GM03348 (cell line): Measurements from ENCODE around the gene PTPRN2.
"Not testable (repeated sequence)": the region's sequence is repeated elsewhere in the genome, so short reads cannot be mapped to it uniquely, and the experiment has no call there.

Experiments
- DNase-seq: peaks from one replicate; pipeline ENCODE4 v3.0.0; 2012; ENCODE audit warnings: low spot score

PTPRN2 gene

DNA sequence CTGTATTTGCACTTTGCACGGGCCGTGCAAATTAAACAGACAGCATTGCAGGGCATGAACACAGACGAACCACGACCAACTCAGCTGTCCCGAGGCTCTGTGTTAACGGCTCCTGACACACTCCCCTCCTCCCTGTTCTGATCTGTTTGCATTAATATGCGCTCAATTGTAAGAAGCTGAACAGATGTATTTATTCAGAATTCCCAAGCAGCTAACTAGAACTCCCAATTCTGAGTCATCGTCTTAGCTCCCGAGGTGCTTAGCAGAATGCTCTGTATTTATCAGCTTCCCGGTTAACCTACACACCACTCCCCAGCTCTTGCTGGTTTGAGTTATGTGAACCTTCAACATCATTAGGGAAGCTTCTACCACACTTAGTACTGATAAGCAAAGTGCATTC lies 286.4 kb downstream of the PTPRN2 start:
- DNase-seq, result no peak

DNA sequence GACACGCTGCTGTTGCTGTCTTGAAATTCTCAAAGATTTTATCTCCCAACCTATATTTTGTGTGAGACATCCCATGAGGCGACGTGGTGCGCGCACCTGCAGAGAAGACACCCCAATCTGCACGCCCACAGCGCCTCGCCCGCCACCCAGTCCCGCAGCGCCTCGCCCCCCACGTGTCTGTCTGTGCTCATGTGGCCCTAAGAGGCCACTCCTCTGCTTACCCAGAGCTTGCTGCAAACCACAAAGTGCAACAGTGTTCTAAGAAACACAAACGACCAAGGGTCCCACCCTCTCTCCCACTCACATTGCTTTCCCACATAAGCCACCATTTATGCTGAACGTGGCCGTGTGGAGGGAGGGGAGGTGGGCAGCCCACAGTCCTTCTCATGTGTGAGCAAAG lies 287.2 kb downstream of the PTPRN2 start:
- DNase-seq, result no peak

DNA sequence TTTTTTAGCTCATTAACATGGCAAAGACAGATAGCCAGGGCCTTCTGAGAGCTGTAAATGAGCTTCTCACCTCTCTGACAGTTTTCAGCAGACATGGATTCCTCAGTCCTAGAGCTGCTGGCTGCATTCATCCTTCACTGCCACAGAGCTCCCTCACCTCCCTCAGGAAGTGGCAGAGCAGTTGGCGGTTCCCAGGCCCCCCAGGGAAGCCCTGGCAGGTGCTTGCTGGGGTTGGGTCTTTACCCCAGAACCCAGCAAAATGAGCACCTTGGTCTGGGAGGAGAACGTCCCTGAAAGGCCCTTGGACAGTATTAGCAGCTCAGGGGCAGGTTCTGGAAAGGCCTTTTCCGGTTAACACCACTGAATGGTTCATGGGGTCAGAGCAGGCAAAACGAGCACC lies 288.0 kb downstream of the PTPRN2 start:
- no peak for DNase-seq

DNA sequence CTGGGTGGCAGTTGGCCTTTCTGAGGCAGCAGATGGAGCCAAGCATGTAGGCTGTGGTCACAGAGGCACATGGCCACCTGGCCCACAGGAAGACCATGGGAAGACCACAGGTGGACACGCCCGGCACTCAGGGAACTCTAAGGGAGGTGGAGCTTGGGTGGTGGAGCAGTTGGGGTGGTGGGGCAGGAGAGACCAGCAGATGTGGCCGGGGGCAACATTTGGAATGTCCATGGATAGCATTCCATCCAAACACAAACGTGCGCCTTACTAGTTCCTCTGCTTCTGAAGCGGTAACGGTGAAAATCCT lies 290.9 kb downstream of the PTPRN2 start:
- DNase-seq, result no peak

DNA sequence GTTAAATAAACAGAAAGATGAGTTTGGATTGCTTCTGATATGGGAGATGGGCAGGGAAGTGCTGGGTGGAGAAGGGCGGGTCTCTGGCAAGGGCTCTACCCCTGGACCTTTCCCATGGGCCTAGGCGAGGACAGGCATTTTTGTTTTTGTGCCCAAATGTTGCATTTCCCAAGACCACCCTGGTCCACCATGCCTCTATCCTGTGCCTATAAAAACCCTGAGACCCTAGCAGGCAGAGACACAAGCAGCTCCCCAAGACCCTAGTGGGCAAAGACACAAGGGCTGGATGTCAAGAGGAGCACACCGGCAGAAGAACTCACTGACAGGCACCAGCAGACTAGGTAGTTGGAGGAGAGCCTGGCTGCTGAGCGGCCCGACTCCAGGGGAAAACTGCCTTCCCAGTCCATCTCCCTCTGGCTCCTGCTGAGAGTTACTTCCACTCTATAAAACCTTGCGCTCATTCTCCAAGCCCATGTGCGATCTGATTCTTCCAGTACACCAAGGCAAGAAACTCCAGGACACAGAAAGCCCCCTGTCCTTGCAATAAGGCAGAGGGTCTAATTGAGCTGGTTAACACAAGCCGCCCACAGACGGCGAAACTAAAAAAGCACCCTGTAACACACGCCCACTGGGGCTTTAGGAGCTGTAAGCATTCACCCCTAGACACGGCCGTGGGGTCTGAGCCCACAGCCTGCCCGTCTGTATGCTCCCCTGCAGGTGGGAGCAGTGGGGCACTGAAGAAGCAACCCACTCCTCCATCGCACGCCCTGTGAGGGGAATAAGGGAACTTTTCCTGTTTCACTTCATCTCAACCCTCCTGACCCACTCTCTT lies 291.4 kb downstream of the PTPRN2 start:
- no peak for DNase-seq

DNA sequence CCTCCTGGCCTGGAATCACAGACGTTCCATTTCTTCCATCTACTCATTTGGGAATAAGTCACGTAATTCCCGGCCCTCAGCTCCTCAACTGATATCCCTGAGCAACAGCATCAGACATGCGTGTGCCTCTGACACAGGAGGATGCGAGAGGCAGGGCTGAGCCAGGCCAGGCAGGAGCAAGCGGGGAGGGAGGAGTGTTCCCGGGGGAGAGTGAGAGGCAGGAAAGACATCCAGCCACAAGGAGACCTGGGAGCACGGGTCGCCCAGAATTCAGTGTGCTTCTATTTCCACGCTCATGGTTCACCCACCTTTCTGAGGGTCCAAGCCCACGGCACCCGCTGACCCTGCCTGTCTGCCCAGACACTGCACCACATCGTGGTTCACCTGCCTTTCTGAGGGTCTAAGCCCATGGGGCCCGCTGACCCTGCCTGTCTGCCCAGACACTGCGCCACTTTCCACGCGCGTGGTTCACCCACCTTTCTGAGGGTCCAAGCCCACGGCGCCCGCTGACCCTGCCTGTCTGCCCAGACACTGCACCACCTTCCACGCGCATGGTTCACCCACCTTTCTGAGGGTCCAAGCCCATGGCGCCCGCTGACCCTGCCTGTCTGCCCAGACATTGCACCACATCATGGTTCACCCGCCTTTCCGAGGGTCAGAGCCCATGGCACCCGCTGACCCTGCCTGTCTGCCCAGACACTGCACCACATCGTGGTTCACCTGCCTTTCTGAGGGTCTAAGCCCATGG lies 293.0 kb downstream of the PTPRN2 start:
- DNase-seq, result not testable (repeated sequence)

DNA sequence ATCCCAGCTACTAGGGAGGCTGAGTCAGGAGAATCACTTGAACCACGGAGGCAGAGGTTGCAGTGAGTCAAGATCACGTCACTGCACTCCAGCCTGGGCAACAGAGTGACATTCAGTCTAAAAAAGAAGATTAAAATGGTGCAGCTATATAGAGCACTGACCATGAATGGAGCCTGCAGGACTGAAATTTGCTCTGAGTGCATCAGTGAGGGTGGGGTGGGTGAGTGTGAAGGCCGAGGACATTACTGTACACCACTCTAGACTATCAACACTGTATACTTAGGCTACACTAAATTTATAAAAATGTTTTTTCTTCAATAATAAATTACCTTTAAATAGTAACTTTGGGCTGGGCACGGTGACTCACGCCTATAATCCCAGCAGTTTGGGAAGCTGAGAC lies 294.7 kb downstream of the PTPRN2 start:
- no peak for DNase-seq

DNA sequence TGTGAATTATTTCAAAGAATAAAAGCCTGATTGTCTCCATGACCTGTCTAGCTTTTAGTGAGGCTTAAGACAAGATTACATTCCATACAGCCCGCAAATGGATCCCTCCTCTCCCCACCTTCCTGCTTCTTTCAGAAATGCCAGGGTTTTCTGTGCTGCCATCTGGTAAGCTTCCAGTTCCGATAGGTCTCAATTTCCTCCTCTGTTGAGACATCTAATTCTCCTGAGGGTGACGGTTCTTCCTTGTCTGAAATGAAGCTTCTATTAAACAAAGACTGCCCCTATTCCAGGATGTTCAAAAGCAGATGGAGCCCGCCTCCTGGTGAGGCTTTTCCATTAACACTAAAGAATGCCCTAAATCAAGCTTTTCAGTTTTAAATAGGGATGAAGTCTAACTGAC lies 295.6 kb downstream of the PTPRN2 start:
- no peak for DNase-seq

DNA sequence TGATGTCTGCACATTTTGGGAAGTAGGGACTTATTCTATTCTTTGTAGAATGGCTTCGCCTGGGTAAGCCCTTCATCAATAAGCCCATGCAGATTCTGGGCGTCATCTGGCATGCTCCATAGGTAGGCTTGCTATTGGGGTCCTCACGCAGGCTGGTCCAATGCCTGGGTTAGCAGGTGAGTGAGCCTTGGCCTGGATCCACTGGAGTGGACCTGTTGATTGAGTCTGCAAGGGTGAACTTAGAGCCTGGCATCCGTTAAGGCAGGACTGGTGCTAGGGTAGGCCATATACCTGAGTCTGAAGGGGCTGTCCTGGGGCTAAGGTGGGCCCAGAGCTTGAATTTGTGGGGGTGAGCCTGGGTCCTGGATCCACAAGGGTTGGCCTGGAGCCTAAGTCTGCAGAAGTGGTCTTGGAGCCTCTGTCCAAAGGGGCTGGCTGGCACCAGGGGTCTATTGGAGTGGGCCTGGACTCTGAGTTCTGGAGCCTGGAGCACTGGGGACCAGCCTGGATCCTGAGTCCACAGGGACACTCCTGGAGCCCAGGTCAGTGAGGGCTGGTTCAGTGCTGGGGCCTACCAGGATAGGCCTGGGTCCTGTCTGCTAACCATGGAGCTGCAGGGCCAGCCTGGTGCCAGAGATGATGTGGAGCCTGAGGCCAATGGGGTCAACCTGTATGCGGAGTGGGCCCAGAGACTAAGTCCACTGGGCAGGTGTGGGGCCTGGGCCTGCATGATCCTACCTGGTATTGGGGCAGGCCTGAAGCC lies 297.7 kb downstream of the PTPRN2 start:
- no peak for DNase-seq

DNA sequence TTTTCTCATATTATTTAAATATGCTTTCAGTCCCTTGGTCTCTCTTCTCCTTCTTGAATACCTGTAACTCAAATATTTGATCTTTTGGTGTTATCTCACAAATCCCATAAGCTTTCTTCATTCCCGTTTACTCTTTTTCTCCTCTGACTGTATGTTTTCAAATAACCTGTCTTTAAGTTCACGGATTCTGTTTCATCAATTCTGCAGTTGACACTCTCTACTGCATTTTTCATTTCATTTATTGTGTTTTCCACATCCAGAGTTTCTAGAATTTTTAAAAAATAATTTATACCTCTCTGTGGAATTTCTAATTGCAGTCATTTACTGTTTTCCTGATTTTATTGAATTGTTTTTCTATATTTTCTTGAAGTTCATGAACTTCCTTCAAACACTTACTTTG lies 298.4 kb downstream of the PTPRN2 start:
- no peak for DNase-seq

DNA sequence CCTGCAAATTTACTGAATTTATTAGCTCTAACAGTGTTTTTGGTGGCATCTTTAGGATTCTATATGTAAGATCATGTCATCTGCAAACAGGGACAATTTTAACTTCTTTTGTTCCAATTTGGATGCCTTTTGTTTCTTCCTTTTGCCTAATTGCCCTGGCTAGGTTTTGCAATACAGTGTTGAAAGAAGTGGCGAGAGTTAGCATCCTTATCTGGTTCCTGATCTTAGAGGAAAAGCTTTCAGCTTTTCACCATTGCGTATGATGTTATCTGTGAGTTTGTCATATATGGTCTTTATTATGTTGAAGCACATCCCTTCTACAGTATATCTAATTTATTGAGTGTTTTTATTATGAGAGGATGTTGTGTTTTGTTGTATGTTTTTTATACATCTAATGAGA lies 301.4 kb downstream of the PTPRN2 start:
- DNase-seq, result no peak

DNA sequence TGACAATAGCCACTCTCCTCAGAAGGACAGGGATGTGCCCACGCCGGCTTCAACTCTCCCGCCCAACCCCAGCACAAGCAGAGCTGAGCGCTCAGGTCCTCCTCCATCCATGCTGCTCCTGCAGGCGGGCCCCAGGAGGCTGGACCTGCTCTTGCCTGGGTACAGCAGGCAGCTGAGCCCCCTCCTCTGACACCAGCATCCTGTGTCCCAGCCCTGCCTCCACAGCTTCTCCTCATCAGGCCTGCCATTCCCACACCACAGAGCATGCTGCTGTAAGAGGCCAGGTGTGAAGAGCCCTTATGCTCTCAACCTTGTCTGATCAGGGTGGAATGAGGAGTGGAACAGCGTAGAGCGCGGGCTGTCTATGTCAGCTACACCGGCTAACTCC lies 302.2 kb downstream of the PTPRN2 start:
- no peak for DNase-seq

DNA sequence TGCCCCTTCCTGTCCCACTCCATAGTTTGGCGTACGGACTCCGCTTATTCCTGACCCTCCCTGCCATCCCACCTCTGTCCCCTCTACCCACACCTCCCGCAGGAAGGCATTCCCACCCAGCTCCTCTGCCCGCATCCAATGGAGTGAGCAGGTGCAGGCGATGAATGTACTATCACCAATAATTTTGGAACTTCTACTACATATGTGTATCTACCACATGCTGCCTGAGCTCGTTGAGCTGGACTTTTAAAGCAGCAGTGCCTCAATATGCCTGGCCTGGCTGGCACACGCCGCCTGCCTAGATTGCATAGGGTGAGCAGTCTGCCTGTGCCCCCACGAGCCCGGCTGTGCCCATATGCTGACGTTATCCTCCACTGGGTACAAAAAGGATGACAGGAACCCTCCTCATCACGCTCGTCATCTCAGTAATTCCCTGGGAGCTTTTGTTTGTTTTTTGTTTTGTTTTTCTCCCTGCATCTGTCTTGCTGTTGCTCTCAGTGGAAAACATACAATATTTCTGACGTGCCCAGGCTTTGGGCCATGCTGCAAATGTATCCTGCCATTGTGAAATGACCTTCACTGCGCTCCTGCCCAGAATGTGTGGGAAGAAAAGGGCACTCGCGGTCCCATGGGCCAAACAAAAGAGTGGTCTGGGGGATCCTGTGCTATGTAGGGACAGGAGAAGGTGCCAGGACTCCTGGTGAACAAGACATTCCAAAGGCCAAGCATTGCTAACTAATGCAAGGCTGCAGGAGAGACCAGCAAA lies 302.8 kb downstream of the PTPRN2 start:
- DNase-seq, result no peak

DNA sequence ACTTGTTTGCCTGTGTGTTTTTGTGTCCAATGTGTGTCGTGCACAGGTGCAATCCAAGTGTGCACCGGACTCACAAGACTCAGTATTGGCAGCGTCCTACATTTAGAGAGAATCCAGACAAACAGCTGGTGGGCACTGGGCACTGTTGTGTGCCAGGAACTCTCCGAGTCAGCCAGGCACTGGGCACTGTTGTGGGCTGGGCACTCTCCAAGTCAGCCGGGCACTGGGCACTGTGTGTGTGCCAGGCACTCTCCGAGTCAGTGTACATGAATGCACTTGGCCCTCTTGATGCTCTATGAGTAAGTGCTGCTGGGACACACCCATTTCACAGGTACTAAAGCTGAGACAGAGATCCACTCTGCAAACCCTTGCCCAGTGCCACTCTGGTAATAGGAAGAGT lies 303.5 kb downstream of the PTPRN2 start:
- no peak for DNase-seq

DNA sequence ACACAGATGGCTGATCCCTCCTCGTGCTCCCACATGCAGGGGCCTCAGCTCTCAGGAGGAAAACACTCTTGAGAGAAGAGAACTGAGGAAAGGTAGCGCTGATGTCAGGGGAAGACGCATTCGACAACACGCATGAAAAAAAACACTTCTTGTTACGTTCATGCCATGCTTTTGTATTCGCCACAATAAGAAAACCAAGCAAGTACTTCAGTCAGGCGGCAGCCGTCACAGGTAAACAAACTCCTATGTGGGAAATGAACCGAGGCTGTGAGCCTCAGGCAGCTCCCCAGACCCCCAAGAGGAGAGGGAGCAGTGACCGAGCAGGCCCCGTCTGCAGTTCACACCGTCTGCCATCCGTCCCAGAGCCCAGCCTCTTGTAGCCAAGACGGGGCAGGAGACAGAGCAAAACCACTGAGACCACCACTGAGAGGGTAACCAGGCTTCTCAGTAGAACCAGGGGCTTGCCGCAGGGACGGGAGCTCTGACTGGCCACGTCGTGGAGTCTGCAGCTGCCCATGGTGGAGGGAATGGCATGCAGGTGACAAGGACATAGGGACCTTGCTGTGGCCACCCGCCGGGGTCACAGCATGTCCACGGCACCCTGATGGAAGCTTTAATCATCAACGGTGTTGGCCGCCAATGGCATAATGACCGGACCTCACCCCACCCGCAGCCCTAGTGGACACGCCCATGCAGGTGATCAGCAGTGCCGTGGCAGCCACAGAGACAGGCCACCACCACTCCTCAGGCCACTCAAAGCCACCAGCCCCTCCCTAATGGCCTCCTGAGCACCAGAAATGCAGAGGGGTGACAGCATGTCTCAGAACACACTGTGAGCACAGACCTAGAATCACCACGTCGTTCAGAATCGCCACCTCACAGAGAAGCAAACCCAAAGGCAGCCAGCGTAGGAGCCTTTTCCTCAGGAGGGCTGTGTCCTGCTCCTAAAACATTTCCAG lies 304.3 kb downstream of the PTPRN2 start:
- DNase-seq, result no peak

DNA sequence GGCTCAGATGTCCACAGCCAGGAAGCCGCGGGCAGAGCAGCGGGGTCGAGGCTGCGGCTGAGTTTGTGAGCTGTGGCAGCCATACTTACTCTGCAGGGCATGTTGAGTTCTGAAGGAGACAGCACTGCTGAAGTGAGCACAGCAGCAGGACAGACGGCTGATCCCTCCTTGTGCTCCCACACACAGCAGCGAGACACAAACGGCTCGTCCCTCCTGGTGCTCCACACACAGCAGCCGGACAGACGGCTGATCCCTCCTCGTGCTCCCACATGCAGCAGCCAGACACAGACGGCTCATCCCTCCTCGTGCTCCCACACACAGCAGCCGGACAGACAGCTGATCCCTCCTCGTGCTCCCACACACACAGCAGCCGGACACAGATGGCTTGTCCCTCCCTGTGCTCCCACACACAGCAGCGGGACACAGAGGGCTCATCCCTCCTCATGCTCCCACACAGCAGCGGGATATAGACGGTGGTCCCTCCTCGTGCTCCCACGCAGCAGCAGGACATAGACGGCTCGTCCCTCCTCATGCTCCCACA lies 305.1 kb downstream of the PTPRN2 start:
- no peak for DNase-seq

DNA sequence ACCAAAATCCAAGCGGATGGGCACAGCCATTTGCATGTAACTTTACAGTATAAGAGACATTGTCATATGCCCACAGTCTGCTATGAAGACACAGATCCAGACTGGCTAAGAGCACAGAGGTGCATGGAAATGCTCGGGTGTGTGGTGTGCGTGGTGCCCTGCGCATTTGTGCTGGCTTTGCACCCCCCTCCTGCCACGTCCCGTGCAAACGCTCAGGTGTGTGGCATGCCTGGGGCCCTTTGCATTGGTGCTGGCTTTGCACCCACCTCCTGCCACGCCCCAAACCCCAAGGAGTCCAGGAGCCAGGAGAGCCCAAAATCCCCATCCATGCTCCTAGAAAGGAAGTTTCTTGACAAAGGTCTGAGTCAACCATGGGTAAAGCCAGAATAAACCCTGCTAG lies 306.2 kb downstream of the PTPRN2 start:
- DNase-seq, result no peak

DNA sequence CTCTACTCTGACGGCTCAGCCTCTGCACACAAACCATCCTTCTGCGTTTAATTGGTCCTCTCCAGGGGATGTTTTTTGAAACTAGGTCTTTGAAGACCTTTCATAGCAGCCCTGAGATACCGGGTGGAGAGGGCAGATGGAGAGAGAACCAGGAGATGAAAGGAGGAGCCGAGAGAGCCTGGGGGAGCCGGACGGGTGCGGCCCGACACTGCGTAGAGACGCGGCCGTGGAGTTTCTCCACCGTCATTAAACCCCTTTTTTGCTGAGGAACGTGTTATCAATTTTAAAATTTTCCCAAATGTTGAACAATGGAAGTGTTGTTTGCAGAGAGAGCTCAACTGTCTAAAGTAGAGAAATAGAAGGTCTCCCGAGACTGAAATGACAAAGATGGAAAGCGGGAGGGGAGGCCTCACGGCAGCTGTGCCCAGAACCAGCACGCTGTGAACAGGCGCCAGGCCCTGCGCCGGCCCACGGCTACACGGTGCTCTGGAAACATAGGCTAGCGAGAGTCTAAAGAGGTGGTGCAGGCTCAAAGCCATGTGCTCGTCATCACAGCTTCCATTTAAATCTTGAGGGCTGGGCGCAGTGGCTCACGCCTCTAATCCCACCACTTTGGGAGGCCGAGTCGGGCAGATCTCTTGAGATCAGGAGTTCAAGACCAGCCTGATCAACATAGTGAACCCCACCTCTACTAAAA lies 307.0 kb downstream of the PTPRN2 start:
- DNase-seq, result no peak

DNA sequence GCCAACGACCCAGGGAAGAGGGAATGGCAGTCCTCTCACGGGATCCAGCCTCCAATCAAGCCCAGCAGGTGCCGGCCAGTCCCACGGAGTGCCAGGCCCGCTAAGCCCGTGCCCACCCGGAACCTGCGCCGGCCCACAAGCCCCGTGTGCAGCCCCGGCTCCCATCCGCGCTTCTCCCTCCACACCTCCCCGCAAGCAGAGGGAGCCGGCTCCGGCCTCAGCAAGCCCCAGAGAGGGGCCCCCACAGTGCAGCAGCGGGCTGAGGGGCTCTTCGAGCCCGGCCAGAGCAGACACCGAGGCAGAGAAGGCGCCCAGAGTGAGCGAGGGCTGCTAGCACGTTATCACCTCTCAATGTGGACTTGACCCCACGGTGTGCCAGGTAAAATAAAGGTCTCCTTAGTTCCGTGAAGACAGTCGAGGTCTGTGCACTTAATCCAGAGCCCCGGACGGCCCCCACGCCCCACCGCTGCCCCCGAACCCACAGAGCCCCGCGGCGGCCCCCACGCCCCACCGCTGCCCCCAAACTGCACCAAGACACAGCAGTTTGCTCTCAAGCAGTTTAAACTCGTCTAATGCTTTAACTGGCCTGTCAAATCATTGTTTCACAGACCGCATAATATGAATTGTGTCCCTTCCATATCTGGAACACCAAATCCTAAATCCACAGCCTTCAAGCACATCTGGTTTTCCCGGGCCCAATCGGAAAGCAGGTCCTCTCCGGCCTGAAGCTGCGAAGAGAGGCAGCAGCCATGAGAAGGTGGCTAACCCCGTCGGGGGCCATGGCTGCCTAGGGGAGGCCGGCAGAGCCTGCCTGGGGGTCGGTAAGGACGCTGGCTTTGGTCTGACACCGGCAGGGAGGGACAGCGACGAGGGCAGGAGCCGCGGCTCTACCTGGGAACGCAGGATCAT lies 307.8 kb downstream of the PTPRN2 start:
- DNase-seq, result no peak
